PC-3 (cell line): ENCODE measurements around the gene LDLRAP1.

Source experiments
- EZH2 ChIP-seq: fragments of 300-600 bp; sonication (generic); IDR thresholded peaks from one replicate; pipeline ENCODE4 v1.6.1; 2017; ENCODE audit warnings: antibody characterized with exemption, mild to moderate bottlenecking, low read length; ENCODE audit not compliant: unreplicated experiment
- EZH2phosphoT487 ChIP-seq: fragments of 300-600 bp; sonication (generic); IDR thresholded peaks from 2 replicates; pipeline ENCODE4 v1.6.1; 2018; ENCODE audit warnings: mild to moderate bottlenecking, antibody characterized with exemption, low read length, borderline replicate concordance
- TF ChIP-seq, protein P1 (sequence below): fragments of 300-600 bp; sonication (generic); conservative IDR thresholded peaks from 2 replicates; pipeline ENCODE4 v1.5.1; 2017; ENCODE audit warnings: antibody characterized with exemption, low read depth, mild to moderate bottlenecking, low read length

DNA sequence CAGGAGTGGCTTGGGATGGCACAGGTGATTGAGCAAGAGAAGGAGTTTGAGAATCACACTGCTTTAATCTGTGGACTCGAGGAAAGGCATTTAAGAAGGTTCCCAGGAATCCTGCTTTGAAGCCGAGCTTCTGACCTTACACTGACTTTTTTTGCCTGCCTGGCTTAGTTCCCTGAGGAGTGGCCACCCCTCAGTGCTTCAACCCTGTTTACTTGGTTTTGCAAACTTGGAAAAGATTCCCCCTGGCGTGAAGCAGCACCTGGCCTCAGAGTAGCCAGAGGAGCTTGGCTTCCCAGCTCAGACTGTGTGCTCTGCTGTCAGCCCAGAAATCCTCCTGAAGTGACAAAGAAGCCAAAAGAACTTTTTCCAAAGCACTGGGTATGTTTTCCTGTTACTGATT is 48.5 kb upstream of the LDLRAP1 start:
- no peak for TF ChIP-seq EZH2
- TF ChIP-seq, protein P1, sequence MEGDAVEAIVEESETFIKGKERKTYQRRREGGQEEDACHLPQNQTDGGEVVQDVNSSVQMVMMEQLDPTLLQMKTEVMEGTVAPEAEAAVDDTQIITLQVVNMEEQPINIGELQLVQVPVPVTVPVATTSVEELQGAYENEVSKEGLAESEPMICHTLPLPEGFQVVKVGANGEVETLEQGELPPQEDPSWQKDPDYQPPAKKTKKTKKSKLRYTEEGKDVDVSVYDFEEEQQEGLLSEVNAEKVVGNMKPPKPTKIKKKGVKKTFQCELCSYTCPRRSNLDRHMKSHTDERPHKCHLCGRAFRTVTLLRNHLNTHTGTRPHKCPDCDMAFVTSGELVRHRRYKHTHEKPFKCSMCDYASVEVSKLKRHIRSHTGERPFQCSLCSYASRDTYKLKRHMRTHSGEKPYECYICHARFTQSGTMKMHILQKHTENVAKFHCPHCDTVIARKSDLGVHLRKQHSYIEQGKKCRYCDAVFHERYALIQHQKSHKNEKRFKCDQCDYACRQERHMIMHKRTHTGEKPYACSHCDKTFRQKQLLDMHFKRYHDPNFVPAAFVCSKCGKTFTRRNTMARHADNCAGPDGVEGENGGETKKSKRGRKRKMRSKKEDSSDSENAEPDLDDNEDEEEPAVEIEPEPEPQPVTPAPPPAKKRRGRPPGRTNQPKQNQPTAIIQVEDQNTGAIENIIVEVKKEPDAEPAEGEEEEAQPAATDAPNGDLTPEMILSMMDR = no peak
- no peak for TF ChIP-seq EZH2phosphoT487
